HG03558 (cell line): ENCODE results near the gene CELSR1.

Experiments
- ATAC-seq: cut with Tn5 transposase; IDR thresholded peaks from one replicate; pipeline ENCODE4 v1.9.1; 2021; ENCODE audit warnings: moderate number of reproducible peaks; ENCODE audit not compliant: unreplicated experiment; ENCODE audit errors: extremely low read depth

The CELSR1 gene

GRCh38 chr22:46371623-46372226 lies 165.7 kb downstream of the CELSR1 start:
- ATAC-seq = no peak

GRCh38 chr22:46370584-46371291 lies 166.7 kb downstream of the CELSR1 start:
- no peak for ATAC-seq

GRCh38 chr22:46369716-46370583 lies 167.5 kb downstream of the CELSR1 start:
- no peak for ATAC-seq

GRCh38 chr22:46368871-46369715 lies 168.3 kb downstream of the CELSR1 start:
- ATAC-seq = no peak

- no peak for ATAC-seq
These were observed 169.0 kb downstream of the CELSR1 start for GRCh38 chr22:46368422-46368821.

GRCh38 chr22:46367707-46368191 lies 169.7 kb downstream of the CELSR1 start:
- no peak for ATAC-seq

- ATAC-seq = no peak
These were observed 170.4 kb downstream of the CELSR1 start for GRCh38 chr22:46366801-46367706.

GRCh38 chr22:46366327-46366731 lies 171.1 kb downstream of the CELSR1 start:
- ATAC-seq = no peak

GRCh38 chr22:46365166-46365624 lies 172.2 kb downstream of the CELSR1 start:
- no peak for ATAC-seq

- ATAC-seq = no peak
These were observed 172.9 kb downstream of the CELSR1 start for GRCh38 chr22:46364341-46365165.

GRCh38 chr22:46363611-46364321 lies 173.7 kb downstream of the CELSR1 start:
- no peak for ATAC-seq

- ATAC-seq = no peak
These were observed 174.4 kb downstream of the CELSR1 start for GRCh38 chr22:46362934-46363515.

GRCh38 chr22:46362203-46362933 lies 175.1 kb downstream of the CELSR1 start:
- no peak for ATAC-seq

- ATAC-seq = no peak
These were observed 175.6 kb downstream of the CELSR1 start for GRCh38 chr22:46361826-46362202.

GRCh38 chr22:46360891-46361290 lies 176.5 kb downstream of the CELSR1 start:
- ATAC-seq = no peak

GRCh38 chr22:46360097-46360496 lies 177.3 kb downstream of the CELSR1 start:
- ATAC-seq = no peak

- ATAC-seq = no peak
These were observed 178.1 kb downstream of the CELSR1 start for GRCh38 chr22:46359362-46359761.
